Fibroblast of villous mesenchyme (primary cell): ENCODE measurements around the gene ACTRT2. TPM values are rescaled to one million over a fixed set of nuclear protein-coding genes. Genes with fewer than 3 reads are reported as not detected.

Experiments used
- DNase-seq: peaks from one replicate; pipeline ENCODE4 v3.0.0-alpha.2; 2010; ENCODE audit warnings: low read depth
- H3K4me3 ChIP-seq: 2 replicates; pipeline ENCODE4 v1.5.1; 2011; ENCODE audit warnings: low read depth, mild to moderate bottlenecking, low read length
- total RNA-seq: library from RNA; depleted of rRNA; stranded (reverse); fragments of >200 nt; gene quantifications from 2 replicates; pipeline ENCODE4 v1.2.3, GENCODE V29; 2012
- TF ChIP-seq, protein P1 (sequence below): IDR thresholded peaks from 2 replicates; pipeline ENCODE4 v1.5.1; 2012; ENCODE audit warnings: low read depth, mild to moderate bottlenecking, low read length; ENCODE audit not compliant: insufficient read depth

Gene ACTRT2
- total RNA-seq, 1 donor = not detected

- H3K4me3 ChIP-seq = no peak overlapping the region
- DNase-seq = no peak
- TF ChIP-seq, protein P1, sequence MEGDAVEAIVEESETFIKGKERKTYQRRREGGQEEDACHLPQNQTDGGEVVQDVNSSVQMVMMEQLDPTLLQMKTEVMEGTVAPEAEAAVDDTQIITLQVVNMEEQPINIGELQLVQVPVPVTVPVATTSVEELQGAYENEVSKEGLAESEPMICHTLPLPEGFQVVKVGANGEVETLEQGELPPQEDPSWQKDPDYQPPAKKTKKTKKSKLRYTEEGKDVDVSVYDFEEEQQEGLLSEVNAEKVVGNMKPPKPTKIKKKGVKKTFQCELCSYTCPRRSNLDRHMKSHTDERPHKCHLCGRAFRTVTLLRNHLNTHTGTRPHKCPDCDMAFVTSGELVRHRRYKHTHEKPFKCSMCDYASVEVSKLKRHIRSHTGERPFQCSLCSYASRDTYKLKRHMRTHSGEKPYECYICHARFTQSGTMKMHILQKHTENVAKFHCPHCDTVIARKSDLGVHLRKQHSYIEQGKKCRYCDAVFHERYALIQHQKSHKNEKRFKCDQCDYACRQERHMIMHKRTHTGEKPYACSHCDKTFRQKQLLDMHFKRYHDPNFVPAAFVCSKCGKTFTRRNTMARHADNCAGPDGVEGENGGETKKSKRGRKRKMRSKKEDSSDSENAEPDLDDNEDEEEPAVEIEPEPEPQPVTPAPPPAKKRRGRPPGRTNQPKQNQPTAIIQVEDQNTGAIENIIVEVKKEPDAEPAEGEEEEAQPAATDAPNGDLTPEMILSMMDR = no peak
Measured at GRCh38 chr1:2980849-2981248, 40.4 kb upstream of the ACTRT2 start.

- no peak overlapping the region for H3K4me3 ChIP-seq
- no peak for DNase-seq
- TF ChIP-seq, protein P1 = no peak
Measured at GRCh38 chr1:2981388-2981787, 39.9 kb upstream of the ACTRT2 start.

- H3K4me3 ChIP-seq = no peak overlapping the region
- DNase-seq = no peak
- TF ChIP-seq, protein P1 = no peak
Measured at GRCh38 chr1:2981981-2982614, 39.2 kb upstream of the ACTRT2 start.

DNA sequence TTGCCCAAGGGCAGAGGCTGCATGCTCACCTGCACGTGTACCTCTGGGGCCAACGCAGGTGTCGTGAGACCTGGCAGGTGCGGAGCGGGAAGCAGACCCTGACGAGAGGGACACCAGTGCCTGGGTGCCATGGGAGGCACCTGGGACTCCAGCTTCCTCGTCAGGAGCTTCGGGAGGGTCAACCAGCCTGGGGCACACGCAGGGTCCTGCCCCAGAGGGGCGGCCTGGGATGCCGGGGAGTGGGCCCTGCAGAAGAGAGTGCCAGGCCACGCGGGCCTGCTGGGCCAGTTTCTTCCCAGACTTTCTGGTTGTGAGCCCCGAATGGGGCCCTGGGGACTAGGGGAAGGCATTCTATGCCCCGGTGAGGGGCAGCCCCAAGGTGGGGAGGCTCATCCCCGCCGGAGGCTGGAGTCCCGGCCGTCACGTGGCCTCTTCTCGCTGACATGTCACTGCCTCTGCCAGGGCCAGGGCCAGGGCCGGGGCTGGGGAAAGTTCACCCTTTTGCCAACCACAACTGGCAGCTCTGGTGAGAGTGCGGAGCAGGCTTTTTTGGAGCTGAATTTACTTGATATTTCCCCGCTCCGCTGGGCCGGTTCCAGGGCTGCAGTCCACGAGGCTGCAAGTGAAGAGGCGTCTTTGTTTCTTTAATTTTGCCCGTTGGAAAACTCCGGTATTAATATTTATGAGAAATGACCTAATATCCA is 38.5 kb upstream of the ACTRT2 start:
- DNase-seq = no peak
- no peak overlapping the region for H3K4me3 ChIP-seq
- TF ChIP-seq, protein P1 = no peak

GRCh38 chr1:2983319-2983705 is 38.0 kb upstream of the ACTRT2 start:
- TF ChIP-seq, protein P1 = no peak
- H3K4me3 ChIP-seq = no peak overlapping the region
- no peak for DNase-seq

DNA sequence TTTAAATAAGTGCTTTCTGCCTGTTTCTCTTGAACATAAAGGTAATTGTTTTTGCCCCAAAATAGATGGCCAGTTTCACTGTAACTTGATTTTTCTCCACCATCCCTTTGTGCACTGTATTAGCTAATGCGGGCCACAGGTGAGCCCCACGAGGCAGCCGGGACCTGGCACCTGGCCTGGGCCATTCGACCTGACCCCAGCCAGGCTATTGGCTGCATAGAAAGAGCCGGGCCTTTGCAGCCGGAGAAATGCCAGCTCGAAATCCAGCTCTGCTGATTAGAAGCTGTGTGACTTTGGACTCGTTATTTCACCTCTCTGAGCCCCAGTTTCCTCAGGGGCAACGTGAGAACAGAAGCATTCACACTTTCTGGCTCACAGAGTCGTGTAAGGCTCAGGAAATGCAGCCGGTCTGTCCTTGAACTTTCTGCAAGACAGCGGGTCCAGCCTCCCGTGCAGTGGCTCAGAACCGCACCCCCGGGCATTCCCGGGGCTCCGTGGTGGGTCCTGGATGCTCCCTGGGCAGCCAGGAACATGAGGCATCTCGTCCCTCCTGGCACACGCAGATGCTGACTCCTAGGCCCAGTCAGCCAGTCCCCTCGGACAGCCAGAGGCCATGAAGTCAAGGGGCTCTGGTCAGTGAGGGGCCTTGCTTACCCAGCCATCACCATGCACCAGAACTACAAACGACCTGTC is 37.4 kb upstream of the ACTRT2 start:
- no peak for DNase-seq
- H3K4me3 ChIP-seq = no peak overlapping the region
- TF ChIP-seq, protein P1 = no peak
